GM12864 (cell line): Measurements from ENCODE around the gene BRD7.

ENCODE experiments used
- DNase-seq: peaks from one replicate; pipeline ENCODE4 v3.0.0-alpha.2; 2011; ENCODE audit warnings: low read depth
- H3K4me3 ChIP-seq: 2 replicates; pipeline ENCODE4 v1.5.1; 2011; ENCODE audit warnings: mild to moderate bottlenecking, low read depth, low read length, control low read depth
- CTCF ChIP-seq: IDR thresholded peaks from 2 replicates; pipeline ENCODE4 v1.5.1; 2011; ENCODE audit warnings: low read depth, mild to moderate bottlenecking, moderate library complexity, low read length, control low read depth, inconsistent platforms; ENCODE audit errors: missing control alignments

The BRD7 gene

GRCh38 chr16:50303041-50303604, 65.7 kb downstream of the BRD7 start:
- DNase-seq: no peak
- no peak for TF ChIP-seq CTCF
- no peak overlapping the region for H3K4me3 ChIP-seq

- no peak overlapping the region for H3K4me3 ChIP-seq
- no peak for TF ChIP-seq CTCF
- no peak for DNase-seq
These were observed 66.2 kb downstream of the BRD7 start for GRCh38 chr16:50302472-50303005.

GRCh38 chr16:50301626-50302471, 66.9 kb downstream of the BRD7 start:
- TF ChIP-seq CTCF: no peak
- DNase-seq: no peak
- H3K4me3 ChIP-seq: no peak overlapping the region

GRCh38 chr16:50300942-50301625, 67.7 kb downstream of the BRD7 start:
- TF ChIP-seq CTCF: no peak
- no peak for DNase-seq
- no peak overlapping the region for H3K4me3 ChIP-seq

GRCh38 chr16:50299508-50300105, 69.2 kb downstream of the BRD7 start:
- H3K4me3 ChIP-seq: no peak overlapping the region
- DNase-seq: no peak
- TF ChIP-seq CTCF: no peak

- DNase-seq: no peak
- no peak overlapping the region for H3K4me3 ChIP-seq
- TF ChIP-seq CTCF: no peak
These were observed 69.9 kb downstream of the BRD7 start for GRCh38 chr16:50298591-50299507.
